DOHH2 (cell line): ENCODE results near the gene ETFRF1.

Source experiments
- H3F3A ChIP-seq: fragments of 200-600 bp; sonication (generic), shearing (Covaris generic); 2 replicates; pipeline ENCODE4 v1.6.0; 2016; ENCODE audit warnings: antibody characterized with exemption, mild to moderate bottlenecking; ENCODE audit not compliant: control insufficient read depth, insufficient read depth
- H3K27ac ChIP-seq: fragments of 200-600 bp; sonication (generic); 2 replicates; pipeline ENCODE4 v1.5.1; 2014; ENCODE audit warnings: low read depth, mild to moderate bottlenecking, low read length, moderate library complexity
- H3K27me3 ChIP-seq: fragments of 200-600 bp; sonication (generic); 2 replicates; pipeline ENCODE4 v1.6.1; 2014; ENCODE audit warnings: mild to moderate bottlenecking, low read length, mixed read lengths; ENCODE audit not compliant: control insufficient read depth
- H3K36me3 ChIP-seq: fragments of 200-600 bp; sonication (generic); 2 replicates; pipeline ENCODE4 v1.6.1; 2014; ENCODE audit warnings: mild to moderate bottlenecking, low read length, moderate library complexity, mixed read lengths; ENCODE audit not compliant: control insufficient read depth
- H3K4me1 ChIP-seq: fragments of 200-600 bp; sonication (generic); 2 replicates; pipeline ENCODE4 v1.6.1; 2014; ENCODE audit warnings: mild to moderate bottlenecking, low read length, mixed read lengths; ENCODE audit not compliant: control insufficient read depth
- H3K4me2 ChIP-seq: fragments of 200-600 bp; sonication (generic); 2 replicates; pipeline ENCODE4 v1.6.0; 2014; ENCODE audit warnings: mild to moderate bottlenecking, low read length, moderate library complexity
- H3K4me3 ChIP-seq: fragments of 200-600 bp; sonication (generic); 2 replicates; pipeline ENCODE4 v1.5.1; 2014; ENCODE audit warnings: mild to moderate bottlenecking, low read length, mixed read lengths
- H3K79me2 ChIP-seq: fragments of 200-600 bp; sonication (generic); 2 replicates; pipeline ENCODE4 v1.6.1; 2014; ENCODE audit warnings: mild to moderate bottlenecking, low read length, mixed read lengths; ENCODE audit not compliant: control insufficient read depth
- H3K9me2 ChIP-seq: fragments of 200-600 bp; sonication (generic); replicated peaks from 2 replicates; pipeline ENCODE4 v1.6.1; 2014; ENCODE audit warnings: mild to moderate bottlenecking, low read length, mixed read lengths; ENCODE audit not compliant: control insufficient read depth
- H3K9me3 ChIP-seq: fragments of 200-600 bp; sonication (generic); 2 replicates; pipeline ENCODE4 v1.6.1; 2014; ENCODE audit warnings: antibody characterized with exemption, low read length, mixed read lengths; ENCODE audit not compliant: control insufficient read depth, insufficient read depth
- H4K20me1 ChIP-seq: fragments of 200-600 bp; sonication (generic); 2 replicates; pipeline ENCODE4 v1.6.0; 2014; ENCODE audit warnings: low read depth, mild to moderate bottlenecking, antibody characterized with exemption, low read length, moderate library complexity; ENCODE audit not compliant: control insufficient read depth, insufficient read depth
- EZH2phosphoT487 ChIP-seq: fragments of 200-600 bp; sonication (generic); IDR thresholded peaks from 2 replicates; pipeline ENCODE4 v1.6.1; 2017; ENCODE audit warnings: borderline replicate concordance, mild to moderate bottlenecking, antibody characterized with exemption, low read length, moderate library complexity, mixed read lengths
- TF ChIP-seq, protein P1 (sequence below): fragments of 200-600 bp; sonication (generic); IDR thresholded peaks from one replicate; pipeline ENCODE4 v1.5.1; 2014; ENCODE audit warnings: antibody characterized with exemption, mild to moderate bottlenecking, low read depth, low read length; ENCODE audit not compliant: poor library complexity, severe bottlenecking

The ETFRF1 gene

DNA sequence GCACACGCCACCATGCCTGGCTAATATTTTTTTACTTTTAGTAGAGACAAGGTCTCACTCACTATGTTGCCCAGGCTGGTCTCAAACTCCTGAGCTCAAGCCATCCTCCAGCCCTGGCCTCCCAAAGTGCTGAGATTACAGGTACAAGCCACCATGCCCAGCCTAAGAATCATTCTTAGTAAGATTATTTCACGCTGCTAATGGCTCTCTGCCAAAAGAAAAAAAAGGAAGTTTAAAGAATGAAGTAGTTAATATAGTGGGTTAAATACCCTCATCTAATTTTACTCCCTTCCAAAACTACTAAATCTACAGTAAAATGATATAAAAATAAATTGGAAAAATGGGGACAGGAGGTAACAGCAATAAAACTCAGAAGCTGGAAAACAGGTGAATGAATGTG lies 2.6 kb downstream of the ETFRF1 start:
- H3K9me3 ChIP-seq, result no peaks in the 10 kb centered on the region
- H3K27me3 ChIP-seq, result no peaks in the 10 kb centered on the region
- no peaks in the 10 kb centered on the region for H3K9me2 ChIP-seq
- H4K20me1 ChIP-seq, result no peaks in the 10 kb centered on the region
- no peaks in the 10 kb centered on the region for H3K36me3 ChIP-seq
- H3K4me1 ChIP-seq, result peaks cover 24% of the 10 kb centered on the region
- H3K79me2 ChIP-seq, result no peaks in the 10 kb centered on the region
- no peaks in the 10 kb centered on the region for H3F3A ChIP-seq
- no peak overlapping the region for H3K4me2 ChIP-seq
- TF ChIP-seq, protein P1, sequence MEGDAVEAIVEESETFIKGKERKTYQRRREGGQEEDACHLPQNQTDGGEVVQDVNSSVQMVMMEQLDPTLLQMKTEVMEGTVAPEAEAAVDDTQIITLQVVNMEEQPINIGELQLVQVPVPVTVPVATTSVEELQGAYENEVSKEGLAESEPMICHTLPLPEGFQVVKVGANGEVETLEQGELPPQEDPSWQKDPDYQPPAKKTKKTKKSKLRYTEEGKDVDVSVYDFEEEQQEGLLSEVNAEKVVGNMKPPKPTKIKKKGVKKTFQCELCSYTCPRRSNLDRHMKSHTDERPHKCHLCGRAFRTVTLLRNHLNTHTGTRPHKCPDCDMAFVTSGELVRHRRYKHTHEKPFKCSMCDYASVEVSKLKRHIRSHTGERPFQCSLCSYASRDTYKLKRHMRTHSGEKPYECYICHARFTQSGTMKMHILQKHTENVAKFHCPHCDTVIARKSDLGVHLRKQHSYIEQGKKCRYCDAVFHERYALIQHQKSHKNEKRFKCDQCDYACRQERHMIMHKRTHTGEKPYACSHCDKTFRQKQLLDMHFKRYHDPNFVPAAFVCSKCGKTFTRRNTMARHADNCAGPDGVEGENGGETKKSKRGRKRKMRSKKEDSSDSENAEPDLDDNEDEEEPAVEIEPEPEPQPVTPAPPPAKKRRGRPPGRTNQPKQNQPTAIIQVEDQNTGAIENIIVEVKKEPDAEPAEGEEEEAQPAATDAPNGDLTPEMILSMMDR, result no peak
- TF ChIP-seq EZH2phosphoT487, result no peak
- no peak overlapping the region for H3K27ac ChIP-seq
- H3K4me3 ChIP-seq, result no peak overlapping the region

DNA sequence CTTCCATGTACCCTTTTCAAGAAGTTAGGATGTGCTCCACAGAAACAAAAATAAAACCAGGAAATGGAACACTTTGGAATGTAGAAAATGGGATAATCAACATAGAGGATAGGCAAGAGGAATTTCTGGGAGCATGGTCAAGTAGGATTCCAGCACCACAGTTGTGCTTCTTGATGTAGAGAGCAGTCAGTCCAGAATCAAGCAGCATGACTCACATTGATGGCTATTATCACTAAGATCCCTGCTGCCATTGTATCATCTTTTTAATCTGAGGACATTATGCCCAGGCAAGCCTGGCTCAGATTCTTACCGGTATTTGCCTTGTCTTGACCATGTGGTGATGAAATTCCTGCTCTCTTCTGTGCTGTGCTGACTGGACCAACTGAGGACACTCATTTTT lies 5.7 kb downstream of the ETFRF1 start:
- H3K27ac ChIP-seq, result no peak overlapping the region
- H4K20me1 ChIP-seq, result no peaks in the 10 kb centered on the region
- H3K9me2 ChIP-seq, result no peaks in the 10 kb centered on the region
- H3K4me3 ChIP-seq, result no peak overlapping the region
- TF ChIP-seq EZH2phosphoT487, result no peak
- TF ChIP-seq, protein P1, result no peak
- H3K9me3 ChIP-seq, result no peaks in the 10 kb centered on the region
- no peaks in the 10 kb centered on the region for H3F3A ChIP-seq
- H3K79me2 ChIP-seq, result no peaks in the 10 kb centered on the region
- no peaks in the 10 kb centered on the region for H3K27me3 ChIP-seq
- no peak overlapping the region for H3K4me2 ChIP-seq
- H3K4me1 ChIP-seq, result peaks cover 15% of the 10 kb centered on the region
- no peaks in the 10 kb centered on the region for H3K36me3 ChIP-seq

DNA sequence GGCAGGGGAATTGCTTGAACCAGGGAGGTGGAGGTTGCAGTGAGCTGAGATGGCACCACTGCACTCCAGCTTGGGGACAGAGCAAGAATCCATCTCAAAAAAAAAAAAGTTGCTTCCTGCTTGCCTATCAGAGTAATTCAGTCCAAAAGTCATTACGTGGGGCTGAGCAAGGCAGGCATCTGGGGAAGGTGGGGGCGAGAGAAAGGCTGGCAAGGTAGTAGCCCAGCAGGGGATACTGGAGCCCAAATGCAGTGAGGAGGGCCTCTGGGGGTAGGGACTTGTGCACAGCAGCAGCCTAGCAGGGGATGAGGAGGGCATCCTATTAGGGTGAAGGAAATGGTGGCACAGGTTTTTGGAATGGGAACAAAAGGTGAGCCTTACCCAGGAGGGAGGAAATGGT lies 7.1 kb downstream of the ETFRF1 start:
- no peaks in the 10 kb centered on the region for H4K20me1 ChIP-seq
- H3K79me2 ChIP-seq, result no peaks in the 10 kb centered on the region
- H3K4me3 ChIP-seq, result no peak overlapping the region
- no peak overlapping the region for H3K4me2 ChIP-seq
- H3K9me3 ChIP-seq, result no peaks in the 10 kb centered on the region
- no peak overlapping the region for H3K27ac ChIP-seq
- no peaks in the 10 kb centered on the region for H3F3A ChIP-seq
- TF ChIP-seq, protein P1, result no peak
- TF ChIP-seq EZH2phosphoT487, result no peak
- peaks cover 7% of the 10 kb centered on the region for H3K4me1 ChIP-seq
- H3K36me3 ChIP-seq, result peaks cover 6% of the 10 kb centered on the region; the same call in 1 of the 2 replicates
- H3K27me3 ChIP-seq, result no peaks in the 10 kb centered on the region
- H3K9me2 ChIP-seq, result no peaks in the 10 kb centered on the region
